ENCODE results near the gene S1PR1. TPM values are rescaled to one million over a fixed set of nuclear protein-coding genes. Genes with fewer than 3 reads are reported as not detected.

S1PR1 gene
- total RNA-seq, 2 donors from 2014 or later, result 157 to 226 TPM

DNA sequence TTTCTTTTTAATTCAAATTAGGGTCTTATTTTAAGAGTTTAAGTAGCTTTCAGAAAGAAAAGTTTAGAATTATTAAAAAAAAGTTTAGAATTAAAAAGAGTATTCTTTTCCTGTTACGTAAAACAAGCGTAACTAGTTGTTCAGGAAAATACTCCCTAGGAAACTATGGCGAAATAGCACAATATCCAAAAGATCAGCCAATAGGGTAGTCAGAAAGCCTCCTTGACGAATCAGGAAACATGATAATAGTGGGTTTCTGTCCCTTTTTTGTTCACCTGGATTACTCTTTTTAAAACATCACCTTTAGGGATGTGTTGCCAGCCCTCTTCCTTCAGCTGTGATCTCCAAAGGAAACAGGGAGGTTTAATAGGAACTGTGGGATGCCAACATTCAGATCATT lies 25.2 kb downstream of the S1PR1 start:
- peak overlapping the region; percentile 81 for H3K27ac Mint-ChIP-seq
- DNase-seq (no peak), ATAC-seq (no peak)
- no peaks in the 10 kb centered on the region for H3K27me3 Mint-ChIP-seq
- peaks cover 79% of the 10 kb centered on the region for H3K4me1 Mint-ChIP-seq
- peak overlapping the region; percentile 85 for H3K4me3 Mint-ChIP-seq
- H3K36me3 Mint-ChIP-seq (ENCODE audit: low read depth), result no peaks in the 10 kb centered on the region
- no peaks in the 10 kb centered on the region for H3K9me3 ChIP-seq (ENCODE audit: control insufficient read depth, low read length, poor library complexity, severe bottlenecking)

GRCh38 chr1:101262630-101263348 lies 26.0 kb downstream of the S1PR1 start:
- Mint-ChIP-seq H3K4me3 (peak overlapping the region; percentile 85), H3K27ac (peak overlapping the region; percentile 81), H3K36me3 (ENCODE audit: low read depth) (no peaks in the 10 kb centered on the region), H3K4me1 (peaks cover 80% of the 10 kb centered on the region), H3K27me3 (no peaks in the 10 kb centered on the region)
- ATAC-seq (peak; percentile 61), DNase-seq (no peak)
- H3K9me3 ChIP-seq (ENCODE audit: control insufficient read depth, low read length, poor library complexity, severe bottlenecking), result no peaks in the 10 kb centered on the region

- ATAC-seq, result peak; percentile 75
- DNase-seq, result no peak
- H3K9me3 ChIP-seq (ENCODE audit: control insufficient read depth, low read length, poor library complexity, severe bottlenecking), result no peaks in the 10 kb centered on the region
- no peaks in the 10 kb centered on the region for H3K36me3 Mint-ChIP-seq (ENCODE audit: low read depth)
- peak overlapping the region; percentile 84 for H3K4me3 Mint-ChIP-seq
- no peaks in the 10 kb centered on the region for H3K27me3 Mint-ChIP-seq
- peak overlapping the region; percentile 81 for H3K27ac Mint-ChIP-seq
- H3K4me1 Mint-ChIP-seq, result peaks cover 63% of the 10 kb centered on the region
Measured at GRCh38 chr1:101264697-101265096, 27.9 kb downstream of the S1PR1 start.

DNA sequence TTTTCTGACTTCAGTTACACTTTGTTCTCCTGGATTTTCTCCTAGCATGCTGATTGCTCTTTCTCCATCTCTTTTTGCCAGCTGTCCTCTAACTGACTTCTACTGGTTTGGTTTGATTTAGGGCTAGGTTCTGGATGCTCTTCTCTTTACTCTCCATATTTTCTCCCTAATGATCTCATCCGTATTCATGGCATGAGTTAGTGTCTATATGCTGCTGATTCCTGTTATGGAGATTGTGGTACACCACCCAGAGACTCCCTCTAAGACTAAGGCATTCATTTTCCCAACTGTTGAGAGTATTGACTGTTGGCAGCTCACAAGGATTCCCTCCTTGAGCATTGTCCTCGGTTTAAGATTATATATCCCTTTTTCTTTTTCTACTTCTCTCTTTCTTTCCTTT lies 28.9 kb downstream of the S1PR1 start:
- Mint-ChIP-seq H3K27ac (peak overlapping the region; percentile 81), H3K36me3 (ENCODE audit: low read depth) (no peaks in the 10 kb centered on the region), H3K27me3 (no peaks in the 10 kb centered on the region), H3K4me3 (peak overlapping the region; percentile 3), H3K4me1 (peaks cover 54% of the 10 kb centered on the region)
- no peak for ATAC-seq
- no peaks in the 10 kb centered on the region for H3K9me3 ChIP-seq (ENCODE audit: control insufficient read depth, low read length, poor library complexity, severe bottlenecking)
- DNase-seq, result no peak

GRCh38 chr1:101267082-101267481 lies 30.3 kb downstream of the S1PR1 start:
- H3K4me1 Mint-ChIP-seq, result peaks cover 45% of the 10 kb centered on the region
- no peaks in the 10 kb centered on the region for H3K36me3 Mint-ChIP-seq (ENCODE audit: low read depth)
- peak overlapping the region; percentile 81 for H3K27ac Mint-ChIP-seq
- ATAC-seq, result no peak
- peaks cover 6% of the 10 kb centered on the region for H3K9me3 ChIP-seq (ENCODE audit: control insufficient read depth, low read length, poor library complexity, severe bottlenecking)
- no peaks in the 10 kb centered on the region for H3K27me3 Mint-ChIP-seq
- DNase-seq, result no peak
- H3K4me3 Mint-ChIP-seq, result no peak overlapping the region

- no peak overlapping the region for H3K27ac Mint-ChIP-seq
- DNase-seq (no peak), ATAC-seq (no peak)
- peaks cover 39% of the 10 kb centered on the region for H3K4me1 Mint-ChIP-seq
- H3K9me3 ChIP-seq (ENCODE audit: control insufficient read depth, low read length, poor library complexity, severe bottlenecking), result peaks cover 6% of the 10 kb centered on the region
- H3K36me3 Mint-ChIP-seq (ENCODE audit: low read depth), result no peaks in the 10 kb centered on the region
- no peaks in the 10 kb centered on the region for H3K27me3 Mint-ChIP-seq
- no peak overlapping the region for H3K4me3 Mint-ChIP-seq
Measured at GRCh38 chr1:101268893-101269292, 32.1 kb downstream of the S1PR1 start.

DNA sequence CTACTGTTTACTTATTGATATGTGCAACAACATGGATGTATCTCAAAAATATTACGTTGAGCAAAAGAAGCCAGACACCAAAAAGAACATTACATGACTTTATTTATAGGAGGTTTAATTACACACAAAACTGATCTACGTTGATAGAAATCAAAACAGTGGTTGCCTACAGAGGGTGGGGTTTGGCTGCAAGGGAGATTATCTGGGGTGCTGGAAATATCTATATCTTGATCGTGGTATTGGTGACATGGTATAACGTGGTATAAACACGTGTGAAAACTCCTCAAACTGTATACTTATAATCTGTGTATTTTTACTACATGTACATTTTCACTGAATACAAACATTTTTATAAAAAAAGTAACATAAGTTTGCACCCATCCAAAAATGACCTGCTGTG lies 38.9 kb downstream of the S1PR1 start:
- peaks cover 52% of the 10 kb centered on the region for H3K4me1 Mint-ChIP-seq

DNA sequence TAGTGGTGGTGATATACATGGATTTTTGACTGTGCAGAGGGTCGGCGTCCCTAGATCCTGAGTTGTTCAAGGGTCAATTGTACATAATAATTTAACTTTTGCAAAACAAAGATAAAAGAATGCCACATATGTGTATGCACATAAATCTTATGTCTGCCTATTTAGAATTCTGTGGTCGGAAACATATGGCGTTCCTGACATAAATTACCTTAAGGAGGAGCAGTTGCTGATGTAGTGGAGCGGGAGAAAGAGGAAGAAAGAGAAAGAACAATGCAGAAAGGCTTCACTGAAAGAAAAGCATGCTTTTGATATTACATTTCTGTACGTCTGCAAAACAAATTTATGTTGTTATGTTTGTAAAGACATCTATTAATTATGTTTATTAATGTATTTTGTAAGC lies 40.0 kb downstream of the S1PR1 start:
- H3K9me3 ChIP-seq (ENCODE audit: control insufficient read depth, low read length, poor library complexity, severe bottlenecking), result no peaks in the 10 kb centered on the region
- ATAC-seq (no peak), DNase-seq (no peak)
- Mint-ChIP-seq H3K27ac (peak overlapping the region; percentile 97), H3K27me3 (no peaks in the 10 kb centered on the region), H3K4me1 (peaks cover 61% of the 10 kb centered on the region), H3K4me3 (no peak overlapping the region), H3K36me3 (ENCODE audit: low read depth) (peaks cover 2% of the 10 kb centered on the region)

More for the DNA sequence above, 38.9 kb downstream of the S1PR1 start:
- ATAC-seq (peak; percentile 40), DNase-seq (no peak)
- Mint-ChIP-seq H3K36me3 (ENCODE audit: low read depth) (peaks cover 2% of the 10 kb centered on the region), H3K27me3 (no peaks in the 10 kb centered on the region), H3K27ac (peak overlapping the region; percentile 39), H3K4me3 (peak overlapping the region; percentile 45)
- peaks cover 6% of the 10 kb centered on the region for H3K9me3 ChIP-seq (ENCODE audit: control insufficient read depth, low read length, poor library complexity, severe bottlenecking)

GRCh38 chr1:101278238-101278637 lies 41.4 kb downstream of the S1PR1 start:
- no peaks in the 10 kb centered on the region for H3K9me3 ChIP-seq (ENCODE audit: control insufficient read depth, low read length, poor library complexity, severe bottlenecking)
- Mint-ChIP-seq H3K27ac (peak overlapping the region; percentile 97), H3K27me3 (no peaks in the 10 kb centered on the region), H3K4me3 (peak overlapping the region; percentile 84), H3K4me1 (peaks cover 71% of the 10 kb centered on the region), H3K36me3 (ENCODE audit: low read depth) (peaks cover 2% of the 10 kb centered on the region)
- ATAC-seq (no peak), DNase-seq (no peak)

DNA sequence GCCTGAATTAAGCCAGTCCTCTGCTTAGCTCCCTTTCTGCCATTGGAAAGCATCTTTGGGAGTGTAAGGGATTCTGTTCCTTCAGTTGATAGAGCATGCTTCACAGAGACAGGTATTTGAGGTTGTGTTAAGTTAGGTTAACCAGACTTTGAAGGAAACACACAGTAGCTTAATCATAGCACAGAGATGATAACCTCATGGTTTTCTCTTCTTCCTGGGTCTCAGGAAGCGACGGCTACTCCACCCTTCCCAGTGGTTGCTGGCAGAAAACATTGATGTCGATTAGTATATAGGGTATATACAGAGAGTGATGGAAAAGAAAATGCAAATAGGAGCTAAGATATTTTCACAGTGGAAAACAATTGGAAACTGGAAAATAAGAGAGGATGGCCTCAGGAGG lies 42.0 kb downstream of the S1PR1 start:
- DNase-seq (no peak), ATAC-seq (peak; percentile 85)
- peaks cover 72% of the 10 kb centered on the region for H3K4me1 Mint-ChIP-seq
- no peaks in the 10 kb centered on the region for H3K9me3 ChIP-seq (ENCODE audit: control insufficient read depth, low read length, poor library complexity, severe bottlenecking)
- no peaks in the 10 kb centered on the region for H3K27me3 Mint-ChIP-seq
- peak overlapping the region; percentile 84 for H3K4me3 Mint-ChIP-seq
- H3K27ac Mint-ChIP-seq, result peak overlapping the region; percentile 97
- peaks cover 2% of the 10 kb centered on the region for H3K36me3 Mint-ChIP-seq (ENCODE audit: low read depth)

DNA sequence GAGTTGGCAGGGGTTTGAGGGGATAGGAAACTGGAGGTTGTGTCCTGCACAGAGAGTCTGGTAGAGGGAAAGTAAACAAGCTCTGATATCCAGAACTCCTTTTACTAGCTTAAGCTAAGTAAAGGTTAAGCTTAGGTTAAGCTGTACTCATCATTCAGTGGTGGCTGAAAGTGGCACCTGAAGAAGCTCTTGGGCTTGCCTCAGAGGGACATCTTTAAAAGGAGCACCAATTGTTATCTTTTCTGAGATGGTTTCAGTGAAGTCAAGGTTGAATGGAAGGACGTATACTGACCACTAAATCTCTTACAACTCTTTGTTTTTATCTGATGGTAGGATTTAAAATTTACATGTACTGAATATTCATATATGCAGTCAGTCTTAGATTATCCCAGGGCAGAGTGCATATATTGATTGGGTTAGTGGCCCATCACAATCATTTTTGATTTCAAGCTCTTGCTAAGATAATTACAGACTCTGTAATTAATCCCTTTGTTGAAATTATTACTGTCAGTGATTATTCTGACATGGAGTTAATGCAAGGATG lies 43.3 kb downstream of the S1PR1 start:
- peaks cover 2% of the 10 kb centered on the region for H3K36me3 Mint-ChIP-seq (ENCODE audit: low read depth)
- H3K4me3 Mint-ChIP-seq, result peak overlapping the region; percentile 55
- no peak for ATAC-seq
- peaks cover 79% of the 10 kb centered on the region for H3K4me1 Mint-ChIP-seq
- H3K9me3 ChIP-seq (ENCODE audit: control insufficient read depth, low read length, poor library complexity, severe bottlenecking), result no peaks in the 10 kb centered on the region
- no peaks in the 10 kb centered on the region for H3K27me3 Mint-ChIP-seq
- DNase-seq, result no peak
- H3K27ac Mint-ChIP-seq, result peak overlapping the region; percentile 97

DNA sequence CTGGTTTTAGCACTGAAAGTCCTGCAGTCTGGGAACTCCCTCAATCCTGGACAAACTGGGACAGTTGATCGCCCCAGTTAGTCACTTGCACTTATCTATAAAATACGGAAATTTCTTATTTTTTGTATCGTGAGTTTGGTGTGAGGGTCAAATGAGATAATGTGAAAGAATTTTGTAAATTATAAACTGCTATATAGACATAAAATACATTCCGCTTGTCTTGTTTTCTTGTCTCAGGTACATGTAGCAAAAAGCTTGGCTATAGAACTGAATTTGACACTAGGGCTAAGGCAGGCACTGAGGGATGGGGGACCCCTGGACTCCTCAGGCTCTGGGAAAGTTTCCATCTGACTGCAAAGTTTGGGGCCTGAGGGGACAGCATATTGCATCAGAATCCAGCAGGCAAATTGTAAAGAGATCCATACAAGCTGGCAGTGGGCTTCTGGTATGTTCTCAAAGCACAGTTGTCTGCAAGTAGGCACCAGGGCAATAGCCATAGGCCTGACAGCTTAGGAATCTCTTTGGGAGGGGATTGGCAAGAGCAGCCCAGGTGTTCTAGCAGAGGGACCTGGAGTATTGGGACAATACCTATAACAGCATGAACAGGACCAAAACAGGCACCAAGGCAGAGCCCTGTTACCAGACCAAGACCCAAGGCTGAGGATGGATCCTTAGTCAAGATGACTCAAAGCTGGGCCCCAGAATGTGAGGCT lies 44.3 kb downstream of the S1PR1 start:
- DNase-seq, result no peak
- H3K4me1 Mint-ChIP-seq, result peaks cover 82% of the 10 kb centered on the region
- H3K9me3 ChIP-seq (ENCODE audit: control insufficient read depth, low read length, poor library complexity, severe bottlenecking), result no peaks in the 10 kb centered on the region
- no peak overlapping the region for H3K4me3 Mint-ChIP-seq
- ATAC-seq, result no peak
- H3K27me3 Mint-ChIP-seq, result no peaks in the 10 kb centered on the region
- H3K36me3 Mint-ChIP-seq (ENCODE audit: low read depth), result peaks cover 2% of the 10 kb centered on the region
- H3K27ac Mint-ChIP-seq, result peak overlapping the region; percentile 97

DNA sequence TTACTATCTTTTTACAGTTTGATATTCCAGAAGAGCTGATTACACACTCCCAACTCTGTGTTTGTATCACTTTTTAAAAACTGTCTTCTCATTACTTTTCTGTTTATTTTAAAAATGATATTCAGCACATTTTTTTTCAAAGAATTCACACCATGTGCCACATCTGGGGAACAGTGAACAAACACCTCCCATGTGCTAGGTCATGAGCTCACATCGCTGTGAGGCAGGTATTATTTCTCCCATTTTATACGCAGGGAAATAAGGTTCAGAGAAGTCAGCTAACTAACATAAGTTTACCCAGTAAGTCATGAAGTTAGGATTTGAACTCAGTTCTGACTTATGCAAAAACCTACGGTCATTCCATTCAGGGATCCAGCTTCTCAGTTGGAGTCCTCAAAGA lies 44.9 kb downstream of the S1PR1 start:
- Mint-ChIP-seq H3K27ac (peak overlapping the region; percentile 98), H3K36me3 (ENCODE audit: low read depth) (peaks cover 2% of the 10 kb centered on the region), H3K4me3 (no peak overlapping the region), H3K4me1 (peaks cover 81% of the 10 kb centered on the region), H3K27me3 (no peaks in the 10 kb centered on the region)
- H3K9me3 ChIP-seq (ENCODE audit: control insufficient read depth, low read length, poor library complexity, severe bottlenecking), result no peaks in the 10 kb centered on the region
- DNase-seq, result no peak
- ATAC-seq, result no peak
